Measurements from ENCODE around the gene HERC4. TPM values are rescaled to one million over a fixed set of nuclear protein-coding genes. Genes with fewer than 3 reads are reported as not detected.

HERC4 gene
- total RNA-seq, 1 donor from 2014 or later: 56.9 TPM

DNA sequence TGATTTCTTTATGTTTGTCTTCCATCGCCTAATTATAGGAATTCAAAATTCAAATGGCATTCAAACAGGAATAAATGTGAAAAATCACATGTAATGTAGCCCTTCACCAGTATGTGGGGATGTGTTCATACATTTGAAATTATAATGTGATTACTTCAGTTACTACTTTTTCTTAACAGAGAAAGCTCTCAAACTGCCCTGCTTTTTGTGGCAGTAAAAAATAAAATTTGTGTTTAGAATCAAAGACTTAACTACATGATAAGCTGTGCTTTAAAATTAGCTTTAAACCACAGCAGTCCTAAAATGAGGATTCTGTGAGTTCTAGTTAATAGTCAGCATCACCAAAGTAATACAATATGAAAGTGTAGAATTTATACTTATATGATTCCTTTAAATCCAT, 7.8 kb upstream of the HERC4 start:
- TF ChIP-seq, protein P1, sequence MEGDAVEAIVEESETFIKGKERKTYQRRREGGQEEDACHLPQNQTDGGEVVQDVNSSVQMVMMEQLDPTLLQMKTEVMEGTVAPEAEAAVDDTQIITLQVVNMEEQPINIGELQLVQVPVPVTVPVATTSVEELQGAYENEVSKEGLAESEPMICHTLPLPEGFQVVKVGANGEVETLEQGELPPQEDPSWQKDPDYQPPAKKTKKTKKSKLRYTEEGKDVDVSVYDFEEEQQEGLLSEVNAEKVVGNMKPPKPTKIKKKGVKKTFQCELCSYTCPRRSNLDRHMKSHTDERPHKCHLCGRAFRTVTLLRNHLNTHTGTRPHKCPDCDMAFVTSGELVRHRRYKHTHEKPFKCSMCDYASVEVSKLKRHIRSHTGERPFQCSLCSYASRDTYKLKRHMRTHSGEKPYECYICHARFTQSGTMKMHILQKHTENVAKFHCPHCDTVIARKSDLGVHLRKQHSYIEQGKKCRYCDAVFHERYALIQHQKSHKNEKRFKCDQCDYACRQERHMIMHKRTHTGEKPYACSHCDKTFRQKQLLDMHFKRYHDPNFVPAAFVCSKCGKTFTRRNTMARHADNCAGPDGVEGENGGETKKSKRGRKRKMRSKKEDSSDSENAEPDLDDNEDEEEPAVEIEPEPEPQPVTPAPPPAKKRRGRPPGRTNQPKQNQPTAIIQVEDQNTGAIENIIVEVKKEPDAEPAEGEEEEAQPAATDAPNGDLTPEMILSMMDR (IDR thresholded peaks at IDR 0.05; ENCODE audit: insufficient read depth, low read depth, low read length): peak; percentile 62
- no peak for TF ChIP-seq EZH2 (IDR thresholded peaks at IDR 0.05; ENCODE audit: insufficient read depth, low read length)
- Histone ChIP-seq H3K9me3 (ENCODE audit: insufficient read depth, low read depth, low read length) (no peaks in the 10 kb centered on the region), H3K27me3 (ENCODE audit: insufficient read depth, low read length) (no peaks in the 10 kb centered on the region), H3K4me3 (ENCODE audit: insufficient read depth, low read depth, low read length) (no peak overlapping the region), H3K36me3 (ENCODE audit: insufficient read depth, low read length) (no peaks in the 10 kb centered on the region), H3K79me2 (ENCODE audit: insufficient read depth, low read length) (no peaks in the 10 kb centered on the region), H3K4me1 (ENCODE audit: insufficient read depth, low read length) (peaks cover 9% of the 10 kb centered on the region), H3K27ac (ENCODE audit: low read depth, low read length) (no peak overlapping the region), H3K4me2 (ENCODE audit: low read length) (no peak overlapping the region), H3K9ac (ENCODE audit: low read length) (peak overlapping the region; percentile 7), H2AFZ (ENCODE audit: low read depth, low read length) (peak overlapping the region; percentile 13), H4K20me1 (ENCODE audit: insufficient read depth, low read length) (no peaks in the 10 kb centered on the region)
- no peaks in the 10 kb centered on the region for H3K9me3 Mint-ChIP-seq (ENCODE audit: unreplicated experiment)
- H3K36me3 Mint-ChIP-seq (ENCODE audit: low read depth, unreplicated experiment): no peaks in the 10 kb centered on the region
- DNase-seq (ENCODE audit: low read depth): no peak
- peaks cover 7% of the 10 kb centered on the region for H3K4me1 Mint-ChIP-seq (ENCODE audit: low read depth, unreplicated experiment)
- H3K27ac Mint-ChIP-seq (ENCODE audit: unreplicated experiment): no peak overlapping the region
- H3K4me3 Mint-ChIP-seq (ENCODE audit: unreplicated experiment): no peak overlapping the region
- peak; percentile 97 for FAIRE-seq
- H3K27me3 Mint-ChIP-seq (ENCODE audit: low read depth, unreplicated experiment): no peaks in the 10 kb centered on the region

DNA sequence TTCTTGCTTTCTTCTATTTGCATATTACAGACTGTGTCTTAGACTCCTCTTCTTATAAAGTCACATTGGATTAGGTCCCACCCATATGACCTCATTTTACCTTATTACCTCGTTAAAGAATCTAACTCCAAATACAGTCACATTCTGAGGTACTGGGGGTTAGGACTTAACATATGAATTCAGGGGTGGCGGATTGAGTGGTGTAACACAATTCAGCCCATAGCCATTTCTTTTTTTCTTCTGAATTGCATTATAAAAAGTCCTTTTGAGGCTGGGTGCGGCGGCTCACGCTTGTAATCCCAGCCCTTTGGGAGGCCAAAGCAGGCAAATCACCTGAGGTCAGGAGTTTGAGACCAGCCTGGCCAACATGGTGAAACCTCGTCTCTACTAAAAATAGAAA, 6.8 kb upstream of the HERC4 start:
- Histone ChIP-seq H3K9ac (ENCODE audit: low read length) (no peak overlapping the region), H3K4me2 (ENCODE audit: low read length) (no peak overlapping the region), H3K79me2 (ENCODE audit: insufficient read depth, low read length) (no peaks in the 10 kb centered on the region), H3K27ac (ENCODE audit: low read depth, low read length) (no peak overlapping the region), H3K27me3 (ENCODE audit: insufficient read depth, low read length) (no peaks in the 10 kb centered on the region), H3K4me3 (ENCODE audit: insufficient read depth, low read depth, low read length) (no peak overlapping the region), H4K20me1 (ENCODE audit: insufficient read depth, low read length) (no peaks in the 10 kb centered on the region), H2AFZ (ENCODE audit: low read depth, low read length) (no peak overlapping the region), H3K4me1 (ENCODE audit: insufficient read depth, low read length) (peaks cover 9% of the 10 kb centered on the region), H3K36me3 (ENCODE audit: insufficient read depth, low read length) (no peaks in the 10 kb centered on the region), H3K9me3 (ENCODE audit: insufficient read depth, low read depth, low read length) (no peaks in the 10 kb centered on the region)
- Mint-ChIP-seq H3K9me3 (ENCODE audit: unreplicated experiment) (no peaks in the 10 kb centered on the region), H3K27me3 (ENCODE audit: low read depth, unreplicated experiment) (no peaks in the 10 kb centered on the region), H3K4me3 (ENCODE audit: unreplicated experiment) (no peak overlapping the region), H3K4me1 (ENCODE audit: low read depth, unreplicated experiment) (peaks cover 5% of the 10 kb centered on the region), H3K36me3 (ENCODE audit: low read depth, unreplicated experiment) (no peaks in the 10 kb centered on the region), H3K27ac (ENCODE audit: unreplicated experiment) (no peak overlapping the region)
- FAIRE-seq (no peak), DNase-seq (ENCODE audit: low read depth) (no peak)
- no peak for TF ChIP-seq EZH2 (IDR thresholded peaks at IDR 0.05; ENCODE audit: insufficient read depth, low read length)

DNA sequence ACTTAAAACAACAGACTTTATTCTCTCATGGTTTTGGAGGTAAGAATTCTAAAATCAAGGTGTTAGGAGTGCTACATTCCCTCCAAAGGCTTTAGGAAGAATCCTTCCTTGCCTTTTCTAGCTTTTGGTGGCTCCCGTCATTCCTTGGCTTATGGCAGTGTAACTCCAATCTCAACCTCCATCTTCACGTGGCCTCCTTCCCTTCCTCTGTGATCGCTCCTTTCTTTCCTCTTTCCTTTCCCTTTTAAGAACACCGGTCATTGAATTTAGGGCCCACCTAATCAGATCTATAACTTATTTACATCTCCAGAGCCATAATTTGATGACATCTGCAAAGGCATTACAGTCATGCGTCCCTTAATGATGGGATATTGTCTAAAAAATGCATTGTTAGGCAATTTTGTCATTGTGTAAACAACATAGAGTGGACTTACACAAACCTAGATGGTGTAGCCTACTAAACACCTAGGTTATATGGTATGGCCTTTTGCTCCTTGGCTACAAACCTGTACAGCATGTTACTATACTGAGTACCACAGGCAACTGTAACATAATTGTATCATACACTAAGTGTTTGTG, 5.9 kb upstream of the HERC4 start:
- FAIRE-seq: no peak
- no peaks in the 10 kb centered on the region for H3K9me3 Mint-ChIP-seq (ENCODE audit: unreplicated experiment)
- no peak overlapping the region for H3K4me3 Mint-ChIP-seq (ENCODE audit: unreplicated experiment)

More for the DNA sequence above, 5.9 kb upstream of the HERC4 start:
- TF ChIP-seq, protein P1 (IDR thresholded peaks at IDR 0.05; ENCODE audit: insufficient read depth, low read depth, low read length): no peak
- peaks cover 5% of the 10 kb centered on the region for H3K4me1 ChIP-seq (ENCODE audit: insufficient read depth, low read length)
- H3K27me3 ChIP-seq (ENCODE audit: insufficient read depth, low read length): no peaks in the 10 kb centered on the region
- no peak overlapping the region for H3K4me3 ChIP-seq (ENCODE audit: insufficient read depth, low read depth, low read length)
- H3K79me2 ChIP-seq (ENCODE audit: insufficient read depth, low read length): no peaks in the 10 kb centered on the region
- no peak for DNase-seq (ENCODE audit: low read depth)
- H4K20me1 ChIP-seq (ENCODE audit: insufficient read depth, low read length): no peaks in the 10 kb centered on the region
- H3K9me3 ChIP-seq (ENCODE audit: insufficient read depth, low read depth, low read length): no peaks in the 10 kb centered on the region
- H3K36me3 ChIP-seq (ENCODE audit: insufficient read depth, low read length): no peaks in the 10 kb centered on the region
- H3K27ac ChIP-seq (ENCODE audit: low read depth, low read length): no peak overlapping the region
- H3K27me3 Mint-ChIP-seq (ENCODE audit: low read depth, unreplicated experiment): no peaks in the 10 kb centered on the region
- H3K4me2 ChIP-seq (ENCODE audit: low read length): no peak overlapping the region
- no peaks in the 10 kb centered on the region for H3K36me3 Mint-ChIP-seq (ENCODE audit: low read depth, unreplicated experiment)
- no peak overlapping the region for H3K27ac Mint-ChIP-seq (ENCODE audit: unreplicated experiment)
- H3K4me1 Mint-ChIP-seq (ENCODE audit: low read depth, unreplicated experiment): peaks cover 1% of the 10 kb centered on the region
- no peak overlapping the region for H3K9ac ChIP-seq (ENCODE audit: low read length)
- H2AFZ ChIP-seq (ENCODE audit: low read depth, low read length): peak overlapping the region; percentile 49

All from astrocyte (in vitro differentiated cells and primary cell).